ENCODE measurements around the gene P2RY6.

The P2RY6 gene

GRCh38 chr11:73294604-73295003, 22.5 kb downstream of the P2RY6 start:
- no peaks in the 10 kb centered on the region for H3K36me3 ChIP-seq (ENCODE audit: insufficient read depth, low read length)
- H3K27me3 ChIP-seq (ENCODE audit: insufficient read depth, low read length, poor library complexity): peaks cover 8% of the 10 kb centered on the region
- no peak overlapping the region for H3K4me2 ChIP-seq (ENCODE audit: insufficient read depth, low read length)
- ATAC-seq (ENCODE audit: insufficient read depth, low read depth) (no peak), DNase-seq (no peak)
- H4K20me1 ChIP-seq (ENCODE audit: insufficient read depth, low read length): no peaks in the 10 kb centered on the region; the same call in 1 of the 2 replicates
- no peak for TF ChIP-seq EZH2 (IDR thresholded peaks at IDR 0.05; ENCODE audit: borderline replicate concordance, low read depth, low read length, severe bottlenecking)
- TF ChIP-seq, protein P1, sequence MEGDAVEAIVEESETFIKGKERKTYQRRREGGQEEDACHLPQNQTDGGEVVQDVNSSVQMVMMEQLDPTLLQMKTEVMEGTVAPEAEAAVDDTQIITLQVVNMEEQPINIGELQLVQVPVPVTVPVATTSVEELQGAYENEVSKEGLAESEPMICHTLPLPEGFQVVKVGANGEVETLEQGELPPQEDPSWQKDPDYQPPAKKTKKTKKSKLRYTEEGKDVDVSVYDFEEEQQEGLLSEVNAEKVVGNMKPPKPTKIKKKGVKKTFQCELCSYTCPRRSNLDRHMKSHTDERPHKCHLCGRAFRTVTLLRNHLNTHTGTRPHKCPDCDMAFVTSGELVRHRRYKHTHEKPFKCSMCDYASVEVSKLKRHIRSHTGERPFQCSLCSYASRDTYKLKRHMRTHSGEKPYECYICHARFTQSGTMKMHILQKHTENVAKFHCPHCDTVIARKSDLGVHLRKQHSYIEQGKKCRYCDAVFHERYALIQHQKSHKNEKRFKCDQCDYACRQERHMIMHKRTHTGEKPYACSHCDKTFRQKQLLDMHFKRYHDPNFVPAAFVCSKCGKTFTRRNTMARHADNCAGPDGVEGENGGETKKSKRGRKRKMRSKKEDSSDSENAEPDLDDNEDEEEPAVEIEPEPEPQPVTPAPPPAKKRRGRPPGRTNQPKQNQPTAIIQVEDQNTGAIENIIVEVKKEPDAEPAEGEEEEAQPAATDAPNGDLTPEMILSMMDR (IDR thresholded peaks at IDR 0.05; ENCODE audit: borderline replicate concordance, extremely low read depth, low read length, poor library complexity, severe bottlenecking): no peak
- no peaks in the 10 kb centered on the region for H3K9me3 ChIP-seq (ENCODE audit: insufficient read depth, low read length, severe bottlenecking)
- H3K79me2 ChIP-seq (ENCODE audit: insufficient read depth, low read length): no peaks in the 10 kb centered on the region
- no peak overlapping the region for H2AFZ ChIP-seq (ENCODE audit: low read depth, low read length)
- H3K9ac ChIP-seq (ENCODE audit: low read depth, low read length): no peak overlapping the region
- no peak overlapping the region for H3K27ac ChIP-seq (ENCODE audit: low read length)
- H3K4me1 ChIP-seq (ENCODE audit: insufficient read depth, low read length): 0 out of 2 replicates have a peak, but pooled peaks cover under 1% of the 10 kb centered on the region
- no peak overlapping the region for H3K4me3 ChIP-seq (ENCODE audit: low read depth in 1 of 2, low read length in 2 of 2)

- TF ChIP-seq EZH2 (IDR thresholded peaks at IDR 0.05; ENCODE audit: borderline replicate concordance, low read depth, low read length, severe bottlenecking): no peak
- TF ChIP-seq, protein P1 (IDR thresholded peaks at IDR 0.05; ENCODE audit: borderline replicate concordance, extremely low read depth, low read length, poor library complexity, severe bottlenecking): peak; percentile 99
- no peaks in the 10 kb centered on the region for H3K9me3 ChIP-seq (ENCODE audit: insufficient read depth, low read length, severe bottlenecking)
- H3K4me3 ChIP-seq (ENCODE audit: low read depth in 1 of 2, low read length in 2 of 2): no peak overlapping the region
- H2AFZ ChIP-seq (ENCODE audit: low read depth, low read length): peak overlapping the region; percentile 58; the same call in 1 of the 2 replicates
- H3K27ac ChIP-seq (ENCODE audit: low read length): no peak overlapping the region
- H3K9ac ChIP-seq (ENCODE audit: low read depth, low read length): no peak overlapping the region
- H3K4me1 ChIP-seq (ENCODE audit: insufficient read depth, low read length): no peaks in the 10 kb centered on the region
- ATAC-seq (ENCODE audit: insufficient read depth, low read depth) (peak; percentile 92), DNase-seq (peak; percentile 81)
- H4K20me1 ChIP-seq (ENCODE audit: insufficient read depth, low read length): no peaks in the 10 kb centered on the region; the same call in 1 of the 2 replicates
- peaks cover 8% of the 10 kb centered on the region for H3K27me3 ChIP-seq (ENCODE audit: insufficient read depth, low read length, poor library complexity)
- H3K79me2 ChIP-seq (ENCODE audit: insufficient read depth, low read length): no peaks in the 10 kb centered on the region
- no peak overlapping the region for H3K4me2 ChIP-seq (ENCODE audit: insufficient read depth, low read length)
- H3K36me3 ChIP-seq (ENCODE audit: insufficient read depth, low read length): no peaks in the 10 kb centered on the region
Measured at GRCh38 chr11:73295241-73295995, 23.3 kb downstream of the P2RY6 start.

- H2AFZ ChIP-seq (ENCODE audit: low read depth, low read length): no peak overlapping the region
- TF ChIP-seq EZH2 (IDR thresholded peaks at IDR 0.05; ENCODE audit: borderline replicate concordance, low read depth, low read length, severe bottlenecking): no peak
- TF ChIP-seq, protein P1 (IDR thresholded peaks at IDR 0.05; ENCODE audit: borderline replicate concordance, extremely low read depth, low read length, poor library complexity, severe bottlenecking): no peak
- no peak overlapping the region for H3K9ac ChIP-seq (ENCODE audit: low read depth, low read length)
- no peak for ATAC-seq (ENCODE audit: insufficient read depth, low read depth)
- no peaks in the 10 kb centered on the region for H3K9me3 ChIP-seq (ENCODE audit: insufficient read depth, low read length, severe bottlenecking)
- H3K27ac ChIP-seq (ENCODE audit: low read length): no peak overlapping the region
- no peaks in the 10 kb centered on the region for H3K36me3 ChIP-seq (ENCODE audit: insufficient read depth, low read length)
- no peak overlapping the region for H3K4me2 ChIP-seq (ENCODE audit: insufficient read depth, low read length)
- no peak for DNase-seq
- no peak overlapping the region for H3K4me3 ChIP-seq (ENCODE audit: low read depth in 1 of 2, low read length in 2 of 2)
- no peaks in the 10 kb centered on the region; the same call in 1 of the 2 replicates for H4K20me1 ChIP-seq (ENCODE audit: insufficient read depth, low read length)
- no peaks in the 10 kb centered on the region for H3K4me1 ChIP-seq (ENCODE audit: insufficient read depth, low read length)
- H3K27me3 ChIP-seq (ENCODE audit: insufficient read depth, low read length, poor library complexity): peaks cover 8% of the 10 kb centered on the region
- no peaks in the 10 kb centered on the region for H3K79me2 ChIP-seq (ENCODE audit: insufficient read depth, low read length)
Measured at GRCh38 chr11:73295996-73296318, 23.8 kb downstream of the P2RY6 start.

Measured in DND-41 (cell line).